ENCODE measurements around the gene MYO3B.

The MYO3B gene

GRCh38 chr2:170394641-170395387, 216.9 kb downstream of the MYO3B start:
- TF ChIP-seq CTCF (IDR thresholded peaks at IDR 0.05; ENCODE audit: insufficient read depth, low read length, missing control alignments), result no peak
- no peak overlapping the region for H3K4me3 ChIP-seq (ENCODE audit: low read depth, low read length)
- ChIA-PET POLR2A (no interaction called here), CTCF (no interaction called here)
- no peak for DNase-seq (ENCODE audit: low read depth, low spot score)

GRCh38 chr2:170396799-170397459, 219.0 kb downstream of the MYO3B start:
- no peak for DNase-seq (ENCODE audit: low read depth, low spot score)
- TF ChIP-seq CTCF (IDR thresholded peaks at IDR 0.05; ENCODE audit: insufficient read depth, low read length, missing control alignments), result no peak
- CTCF ChIA-PET, result interaction anchor here (0.7 to 3.1 kb wide), 5 partner anchors 12 to 422 kb away, joined by 3 to 16 read pairs (median 4); no protein-coding TSS in a partner anchor
- POLR2A ChIA-PET, result no interaction called here
- no peak overlapping the region for H3K4me3 ChIP-seq (ENCODE audit: low read depth, low read length)

GRCh38 chr2:170401187-170401586, 223.2 kb downstream of the MYO3B start:
- ChIA-PET CTCF (interaction anchor here (1.1 to 1.9 kb wide), 2 partner anchors 9 to 411 kb away, joined by 9 read pairs; no protein-coding TSS in a partner anchor), POLR2A (no interaction called here)
- no peak for TF ChIP-seq CTCF (IDR thresholded peaks at IDR 0.05; ENCODE audit: insufficient read depth, low read length, missing control alignments)
- H3K4me3 ChIP-seq (ENCODE audit: low read depth, low read length), result no peak overlapping the region
- DNase-seq (ENCODE audit: low read depth, low spot score), result no peak

- ChIA-PET POLR2A (no interaction called here), CTCF (no interaction called here)
- no peak for TF ChIP-seq CTCF (IDR thresholded peaks at IDR 0.05; ENCODE audit: insufficient read depth, low read length, missing control alignments)
- DNase-seq (ENCODE audit: low read depth, low spot score), result no peak
- no peak overlapping the region for H3K4me3 ChIP-seq (ENCODE audit: low read depth, low read length)
Observed at GRCh38 chr2:170404846-170405245, 226.9 kb downstream of the MYO3B start.

GRCh38 chr2:170405326-170405725, 227.4 kb downstream of the MYO3B start:
- no peak overlapping the region for H3K4me3 ChIP-seq (ENCODE audit: low read depth, low read length)
- POLR2A ChIA-PET, result no interaction called here
- no peak for TF ChIP-seq CTCF (IDR thresholded peaks at IDR 0.05; ENCODE audit: insufficient read depth, low read length, missing control alignments)
- CTCF ChIA-PET, result no interaction called here
- no peak for DNase-seq (ENCODE audit: low read depth, low spot score)

GRCh38 chr2:170408461-170409163, 230.7 kb downstream of the MYO3B start:
- POLR2A ChIA-PET, result no interaction called here
- H3K4me3 ChIP-seq (ENCODE audit: low read depth, low read length), result no peak overlapping the region
- CTCF ChIA-PET, result interaction anchor here (0.6 to 4.2 kb wide), 32 partner anchors 9 to 918 kb away, joined by 3 to 89 read pairs (median 5); partner anchors contain the start of gene GAD1
- no peak for TF ChIP-seq CTCF (IDR thresholded peaks at IDR 0.05; ENCODE audit: insufficient read depth, low read length, missing control alignments)
- no peak for DNase-seq (ENCODE audit: low read depth, low spot score)

Data from AG04449 (cell line).